Erythroblast (primary cell): ENCODE measurements around the gene TIAM1.

Source experiments
- DNase-seq, 2 experiments: peaks; one replicate each; lab custom pipeline; 2025; lab: John Stamatoyannopoulos, UW
- GATA1 ChIP-seq: IDR thresholded peaks from 2 replicates; pipeline ENCODE4 v1.6.1; 2011; ENCODE audit warnings: low read depth, mild to moderate bottlenecking, control low read depth, low read length, moderate library complexity
- POLR2A ChIP-seq: IDR thresholded peaks from 2 replicates; pipeline ENCODE4 v1.6.1; 2011; ENCODE audit warnings: mild to moderate bottlenecking, low read length

Gene TIAM1

DNA sequence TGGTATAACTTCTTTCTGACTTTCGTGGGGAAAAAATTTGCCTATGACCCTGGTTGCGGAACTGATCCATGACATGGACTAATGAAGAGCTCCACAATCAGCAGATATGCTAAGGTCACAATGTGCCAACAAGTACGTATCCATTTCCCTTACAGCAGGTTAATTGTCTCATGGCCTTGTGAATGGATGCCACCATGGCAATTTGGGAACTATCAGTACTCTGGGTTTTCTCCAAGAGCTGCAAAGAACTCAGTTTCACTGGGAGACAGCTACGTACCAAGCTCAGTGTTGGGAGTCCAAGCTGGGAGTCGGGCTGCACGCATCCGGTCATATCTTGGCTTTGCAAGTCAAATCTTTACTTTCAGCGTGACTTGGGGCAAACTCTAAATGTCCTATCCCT, 64.8 kb downstream of the TIAM1 start:
- DNase-seq, result no peak
- no peak for TF ChIP-seq POLR2A
- TF ChIP-seq GATA1, result no peak

GRCh38 chr21:31278511-31279130, 65.4 kb downstream of the TIAM1 start:
- DNase-seq, result no peak

DNA sequence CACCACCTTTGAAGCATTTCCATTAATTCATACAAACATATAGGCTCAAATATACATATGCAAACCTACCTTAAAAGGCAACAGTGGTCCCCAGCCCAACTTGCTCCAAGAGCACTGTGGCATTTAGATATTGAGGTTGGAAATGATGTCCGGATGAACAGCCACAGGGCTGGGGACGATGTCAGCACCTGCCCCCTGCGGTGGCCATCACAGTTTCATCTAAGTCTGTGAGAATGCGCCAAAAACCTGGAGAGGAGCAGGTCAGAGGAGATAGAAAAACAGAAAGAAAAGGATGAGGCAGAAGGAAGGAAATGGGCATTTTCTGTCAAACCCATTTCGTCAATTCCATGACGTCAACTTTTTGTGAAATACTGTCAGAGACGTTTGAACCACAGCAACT, 67.4 kb downstream of the TIAM1 start:
- DNase-seq, result no peak
- TF ChIP-seq POLR2A (no peak), GATA1 (no peak)

More at GRCh38 chr21:31278511-31279130, 65.4 kb downstream of the TIAM1 start:
- TF ChIP-seq POLR2A, result no peak
- no peak for TF ChIP-seq GATA1

- TF ChIP-seq GATA1, result no peak
- no peak for TF ChIP-seq POLR2A
- DNase-seq, result no peak
Observed at GRCh38 chr21:31275901-31276300, 68.2 kb downstream of the TIAM1 start.

GRCh38 chr21:31273278-31273677, 70.8 kb downstream of the TIAM1 start:
- TF ChIP-seq POLR2A (no peak), GATA1 (no peak)
- DNase-seq, result no peak

DNA sequence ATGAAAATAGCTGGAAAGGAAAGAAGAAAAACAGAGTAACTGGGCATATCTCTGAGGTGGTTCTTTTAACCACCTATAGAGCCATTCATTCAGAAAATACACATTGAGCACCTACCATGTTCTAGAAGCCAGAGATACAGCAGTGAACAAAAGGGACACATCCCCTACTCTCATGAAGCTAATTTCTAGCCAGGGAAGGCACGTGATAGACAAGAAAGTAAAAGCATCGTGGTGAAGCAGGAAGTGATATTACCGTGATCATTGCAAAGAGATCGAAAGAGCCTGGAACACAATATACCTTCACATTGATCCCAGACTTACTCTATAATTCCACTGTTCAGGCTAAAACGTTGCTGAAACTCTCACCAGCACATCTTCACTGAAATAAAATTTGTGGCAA, 76.0 kb downstream of the TIAM1 start:
- no peak for DNase-seq
- no peak for TF ChIP-seq POLR2A
- TF ChIP-seq GATA1, result no peak

- TF ChIP-seq GATA1 (no peak), POLR2A (no peak)
- no peak for DNase-seq
Observed at GRCh38 chr21:31267644-31268043, 76.4 kb downstream of the TIAM1 start.

DNA sequence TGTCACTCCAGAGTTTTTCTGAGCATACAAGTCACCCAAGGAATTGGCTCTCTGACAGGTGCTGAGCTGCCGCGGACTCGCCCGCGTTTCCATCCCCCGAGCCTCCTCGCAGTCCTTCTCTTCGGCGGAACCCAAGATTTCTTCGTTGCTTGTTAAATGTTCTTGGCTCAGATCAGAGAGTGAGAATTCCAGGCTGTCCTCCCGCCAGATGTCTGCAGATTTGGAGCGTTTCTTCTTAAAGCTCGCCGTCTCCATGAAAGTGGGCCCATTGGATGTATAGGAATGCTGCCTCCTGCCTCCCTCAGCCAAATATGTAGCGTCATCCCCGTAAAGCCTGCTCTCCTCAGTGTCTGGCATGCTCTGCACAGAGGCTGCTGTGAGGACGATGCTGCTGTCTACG, 77.8 kb downstream of the TIAM1 start:
- no peak for DNase-seq
- no peak for TF ChIP-seq GATA1
- TF ChIP-seq POLR2A, result no peak

GRCh38 chr21:31265366-31266013, 78.6 kb downstream of the TIAM1 start:
- TF ChIP-seq POLR2A (no peak), GATA1 (no peak)
- DNase-seq, result no peak

GRCh38 chr21:31264574-31264973, 79.5 kb downstream of the TIAM1 start:
- no peak for DNase-seq
- no peak for TF ChIP-seq POLR2A
- no peak for TF ChIP-seq GATA1

DNA sequence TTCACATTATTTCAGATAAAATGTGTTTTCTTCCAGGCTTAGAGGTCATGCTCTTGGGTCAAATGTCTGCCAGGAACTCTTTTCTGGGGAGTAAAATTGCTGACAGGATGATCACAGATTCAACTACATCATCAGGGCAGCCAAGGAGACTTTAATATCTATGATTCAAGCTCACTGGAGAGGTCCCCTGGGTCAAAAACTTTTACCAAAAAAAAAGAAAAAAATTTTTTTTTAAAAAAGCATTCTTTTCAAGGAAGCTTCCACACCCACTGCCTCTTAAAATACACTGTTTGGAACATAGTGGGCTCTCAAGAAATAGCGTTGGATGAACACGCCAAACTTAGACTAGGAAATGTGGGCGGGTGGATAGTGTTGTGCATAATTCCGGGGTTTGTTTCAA, 81.3 kb downstream of the TIAM1 start:
- no peak for DNase-seq
- TF ChIP-seq GATA1, result no peak
- TF ChIP-seq POLR2A, result no peak

GRCh38 chr21:31261759-31262158, 82.3 kb downstream of the TIAM1 start:
- no peak for TF ChIP-seq POLR2A
- TF ChIP-seq GATA1, result no peak
- DNase-seq, result no peak

DNA sequence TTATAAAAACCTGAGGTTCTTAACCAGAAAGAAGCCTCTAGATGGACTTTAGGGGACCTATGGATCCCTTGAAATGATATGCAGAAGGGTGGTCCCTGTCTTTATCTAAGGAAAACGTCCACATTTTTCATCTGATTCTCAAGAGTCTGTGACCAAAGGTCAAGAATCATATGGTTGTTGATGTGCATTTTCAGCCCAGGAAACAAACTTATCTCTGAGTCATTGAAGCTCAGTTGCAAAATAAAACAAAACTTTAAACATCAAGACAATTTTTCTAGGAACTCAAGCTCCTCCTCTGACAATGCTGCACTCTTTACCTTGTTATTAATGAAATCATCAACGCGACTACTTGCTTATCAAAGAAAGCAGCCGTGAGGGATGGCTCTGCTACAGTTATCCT, 83.3 kb downstream of the TIAM1 start:
- DNase-seq, result no peak
- no peak for TF ChIP-seq POLR2A
- TF ChIP-seq GATA1, result no peak

DNA sequence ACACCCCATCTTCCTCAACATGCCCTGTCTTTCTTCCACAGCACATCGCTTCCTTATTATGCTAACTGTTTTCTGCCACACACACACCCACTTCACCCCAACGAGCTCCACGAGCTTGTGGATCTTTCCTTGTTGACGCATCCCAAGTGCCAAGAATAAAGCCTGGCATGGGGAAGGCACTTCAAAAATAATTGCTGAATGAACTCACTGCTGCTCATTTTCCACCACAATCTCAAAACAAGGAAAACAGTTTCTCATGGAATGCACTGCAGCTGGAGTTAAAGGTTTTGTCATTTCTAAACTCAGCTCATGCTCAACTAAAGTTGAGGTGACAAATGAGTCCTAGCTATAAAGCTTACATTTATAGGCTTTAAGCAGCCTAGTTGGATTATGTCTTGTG, 86.0 kb downstream of the TIAM1 start:
- no peak for DNase-seq
- TF ChIP-seq POLR2A, result no peak
- TF ChIP-seq GATA1, result no peak

DNA sequence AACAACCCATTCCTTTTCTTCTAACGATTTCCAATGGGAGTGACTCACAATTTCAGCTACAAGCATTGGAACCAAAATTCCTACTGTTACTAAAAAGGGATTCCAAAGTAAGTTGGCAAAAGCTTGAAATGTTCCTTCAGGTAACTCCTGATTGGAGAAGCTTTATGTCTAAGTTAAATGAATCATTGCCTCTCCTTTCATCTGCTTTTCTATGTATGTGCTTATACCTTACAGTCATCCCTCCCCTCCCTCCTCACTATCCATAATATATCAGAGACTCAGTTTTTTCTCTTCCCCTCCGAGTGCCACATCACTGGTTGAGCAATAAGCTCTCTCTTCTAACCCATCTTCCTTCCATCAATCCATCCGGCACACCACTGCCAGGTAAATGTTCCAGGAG, 86.8 kb downstream of the TIAM1 start:
- TF ChIP-seq GATA1, result no peak
- no peak for TF ChIP-seq POLR2A
- DNase-seq, result no peak
